ENCODE measurements around the gene MPHOSPH8.

DNA sequence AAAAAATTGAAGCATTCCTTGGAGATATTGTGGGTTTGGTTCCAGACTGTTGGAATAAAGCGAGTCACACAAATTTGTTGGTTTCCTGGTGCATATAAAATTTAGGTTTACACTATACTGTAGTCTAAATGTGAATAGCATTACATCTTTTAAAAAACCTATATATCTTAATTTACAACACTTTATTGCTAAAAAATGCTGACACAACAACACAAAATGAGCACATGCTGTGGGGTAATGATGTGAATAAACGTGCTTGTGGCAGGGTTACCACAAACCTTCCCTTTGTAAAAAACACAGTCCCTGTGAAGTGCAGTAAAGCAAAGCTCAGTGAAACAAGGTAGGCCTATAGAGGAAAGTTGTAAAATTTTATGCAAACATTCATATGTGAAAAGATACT lies 27.7 kb downstream of the MPHOSPH8 start:
- TF ChIP-seq FOXA1 (IDR thresholded peaks at IDR 0.05) (no peak), SP1 (IDR thresholded peaks at IDR 0.05) (no peak), FOXM1 (IDR thresholded peaks at IDR 0.05; ENCODE audit: borderline replicate concordance) (no peak), ZNF384 (IDR thresholded peaks at IDR 0.05) (no peak), NFRKB (IDR thresholded peaks at IDR 0.05) (no peak), HDGF (IDR thresholded peaks at IDR 0.05; ENCODE audit: borderline replicate concordance) (no peak)

Measured in HEK293T (cell line).